Endodermal cell (in vitro differentiated cells): Measurements from ENCODE around the gene JPT2. TPM values are rescaled to one million over a fixed set of nuclear protein-coding genes. Genes with fewer than 3 reads are reported as not detected.

Experiments used
- DNase-seq: peaks from one replicate; pipeline ENCODE4 v3.0.0-alpha.2; 2017
- H3K27ac ChIP-seq: 2 replicates; pipeline ENCODE4 v1.5.1; 2013; ENCODE audit warnings: mild to moderate bottlenecking, low read depth, low read length, moderate library complexity
- H3K27me3 ChIP-seq: 2 replicates; pipeline ENCODE4 v1.6.1; 2013; ENCODE audit warnings: mild to moderate bottlenecking, low read length, moderate library complexity; ENCODE audit not compliant: insufficient read depth, control insufficient read depth, poor library complexity, severe bottlenecking
- H3K36me3 ChIP-seq: 2 replicates; pipeline ENCODE4 v1.7.0; 2013; ENCODE audit warnings: mild to moderate bottlenecking, low read length, moderate library complexity; ENCODE audit not compliant: control insufficient read depth, insufficient read depth
- H3K4me1 ChIP-seq: one replicate; pipeline ENCODE4 v1.7.0; 2013; ENCODE audit warnings: low read length; ENCODE audit not compliant: control insufficient read depth, insufficient read depth
- H3K4me3 ChIP-seq: 2 replicates; pipeline ENCODE4 v1.5.1; 2013; ENCODE audit warnings: mild to moderate bottlenecking, low read length, moderate library complexity
- H3K9ac ChIP-seq: 2 replicates; pipeline ENCODE4 v1.6.1; 2013; ENCODE audit warnings: mild to moderate bottlenecking, low read length, moderate library complexity; ENCODE audit not compliant: poor library complexity, severe bottlenecking; ENCODE audit errors: extremely low read depth
- H3K9me3 ChIP-seq: 2 replicates; pipeline ENCODE4 v1.6.1; 2013; ENCODE audit warnings: mild to moderate bottlenecking, low read length, moderate library complexity; ENCODE audit not compliant: control insufficient read depth
- H3K27ac Mint-ChIP-seq: 2 replicates; pipeline ENCODE4 v1.8.0; 2020; ENCODE audit warnings: mixed read lengths
- H3K27me3 Mint-ChIP-seq: 2 replicates; pipeline ENCODE4 v1.8.0; 2021; ENCODE audit warnings: mild to moderate bottlenecking, mixed read lengths; ENCODE audit not compliant: insufficient read depth
- H3K36me3 Mint-ChIP-seq: 2 replicates; pipeline ENCODE4 v1.8.0; 2020; ENCODE audit warnings: low read depth, mixed read lengths
- H3K4me1 Mint-ChIP-seq: 2 replicates; pipeline ENCODE4 v1.8.0; 2020; ENCODE audit warnings: mixed read lengths
- H3K4me3 Mint-ChIP-seq: 2 replicates; pipeline ENCODE4 v1.8.0; 2020; ENCODE audit warnings: mild to moderate bottlenecking, moderate library complexity, mixed read lengths
- H3K9me3 Mint-ChIP-seq: 2 replicates; pipeline ENCODE4 v1.8.0; 2020; ENCODE audit warnings: mild to moderate bottlenecking, mixed read lengths
- WGBS, 2 experiments: methylation state at CpG; one replicate each; pipeline versions ENCODE4 v1.1.5 to v1.1.7; 2013; ENCODE audit warnings: missing lambda C conversion rate in 2 of 2, mixed read lengths in 1 of 2; ENCODE audit not compliant: insufficient coverage in 1 of 2, insufficient read length in 1 of 2; 5-methylcytosine and 5-hydroxymethylcytosine counted together
- total RNA-seq, 2 donors: library from RNA; stranded (reverse); fragmentation: NEBNext Ultra II Directional in 1 of 2; extraction: Animal tissue kit (Norgen Biotek cat#: 25700) in 1 of 2; gene quantifications; 2 replicates in 1 of 2; 3 replicates in 1 of 2; pipeline ENCODE4 v1.2.1, GENCODE V29; 2021
- TF ChIP-seq, protein P1 (sequence below): fragments of 200-600 bp; sonication (generic); conservative IDR thresholded peaks from 2 replicates; pipeline ENCODE4 v1.5.0; 2021; ENCODE audit warnings: antibody characterized with exemption, mild to moderate bottlenecking

Gene JPT2
- total RNA-seq, 2 donors from 2014 or later, result 161 to 168 TPM

GRCh38 chr16:1631230-1631629 lies 46.8 kb upstream of the JPT2 start:
- 92 to 94% methylated on average over 8 to 9 of the region's 9 CpGs for WGBS, 2 experiments

DNA sequence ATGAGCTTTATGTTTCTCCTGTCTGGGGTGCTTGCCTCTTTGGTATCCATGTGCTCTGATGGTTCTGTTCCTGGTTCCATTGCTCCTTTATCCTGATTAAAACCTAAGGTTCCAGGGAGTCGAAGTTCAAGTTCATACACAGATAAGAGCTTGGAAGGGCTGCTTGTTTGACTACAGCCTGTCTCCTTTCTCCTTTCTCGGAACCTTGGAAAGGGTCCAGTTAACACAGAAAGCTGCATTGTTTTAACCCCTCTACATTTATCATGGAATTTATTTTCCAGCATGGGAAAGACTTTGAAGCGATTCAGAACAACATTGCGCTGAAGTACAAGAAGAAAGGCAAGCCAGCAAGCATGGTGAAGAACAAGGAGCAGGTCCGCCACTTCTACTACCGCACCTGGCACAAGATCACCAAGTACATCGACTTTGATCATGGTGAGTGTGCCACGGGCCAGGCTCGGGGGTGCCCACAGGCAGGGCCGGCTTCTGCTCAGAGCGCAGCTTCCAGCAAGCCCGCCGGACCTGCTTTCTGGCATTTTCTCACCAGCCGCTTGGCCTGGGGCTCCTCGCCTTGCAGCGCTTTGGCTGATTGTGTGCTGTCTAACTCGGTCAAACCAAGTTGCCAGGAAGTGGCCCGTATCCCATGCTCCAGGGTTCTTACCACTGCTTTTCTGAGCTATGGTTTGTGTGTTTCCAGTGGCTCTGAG lies 46.0 kb upstream of the JPT2 start:
- H3K27me3 ChIP-seq, result no peaks in the 10 kb centered on the region

More at GRCh38 chr16:1631230-1631629, 46.8 kb upstream of the JPT2 start:
- no peak for DNase-seq
- Mint-ChIP-seq H3K36me3 (peaks cover 71% of the 10 kb centered on the region), H3K27ac (peak overlapping the region; percentile 32), H3K27me3 (no peaks in the 10 kb centered on the region), H3K4me1 (no peaks in the 10 kb centered on the region), H3K9me3 (no peaks in the 10 kb centered on the region), H3K4me3 (no peak overlapping the region)
- Histone ChIP-seq H3K4me3 (no peak overlapping the region), H3K4me1 (no peaks in the 10 kb centered on the region), H3K36me3 (peaks cover 74% of the 10 kb centered on the region), H3K9me3 (no peaks in the 10 kb centered on the region), H3K27me3 (no peaks in the 10 kb centered on the region), H3K27ac (no peak overlapping the region), H3K9ac (no peak overlapping the region)
- TF ChIP-seq, protein P1, sequence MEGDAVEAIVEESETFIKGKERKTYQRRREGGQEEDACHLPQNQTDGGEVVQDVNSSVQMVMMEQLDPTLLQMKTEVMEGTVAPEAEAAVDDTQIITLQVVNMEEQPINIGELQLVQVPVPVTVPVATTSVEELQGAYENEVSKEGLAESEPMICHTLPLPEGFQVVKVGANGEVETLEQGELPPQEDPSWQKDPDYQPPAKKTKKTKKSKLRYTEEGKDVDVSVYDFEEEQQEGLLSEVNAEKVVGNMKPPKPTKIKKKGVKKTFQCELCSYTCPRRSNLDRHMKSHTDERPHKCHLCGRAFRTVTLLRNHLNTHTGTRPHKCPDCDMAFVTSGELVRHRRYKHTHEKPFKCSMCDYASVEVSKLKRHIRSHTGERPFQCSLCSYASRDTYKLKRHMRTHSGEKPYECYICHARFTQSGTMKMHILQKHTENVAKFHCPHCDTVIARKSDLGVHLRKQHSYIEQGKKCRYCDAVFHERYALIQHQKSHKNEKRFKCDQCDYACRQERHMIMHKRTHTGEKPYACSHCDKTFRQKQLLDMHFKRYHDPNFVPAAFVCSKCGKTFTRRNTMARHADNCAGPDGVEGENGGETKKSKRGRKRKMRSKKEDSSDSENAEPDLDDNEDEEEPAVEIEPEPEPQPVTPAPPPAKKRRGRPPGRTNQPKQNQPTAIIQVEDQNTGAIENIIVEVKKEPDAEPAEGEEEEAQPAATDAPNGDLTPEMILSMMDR, result peak; percentile 29

GRCh38 chr16:1632638-1632970 lies 45.5 kb upstream of the JPT2 start:
- Histone ChIP-seq H3K36me3 (peaks cover 67% of the 10 kb centered on the region), H3K27me3 (no peaks in the 10 kb centered on the region), H3K4me3 (no peak overlapping the region), H3K9ac (no peak overlapping the region), H3K9me3 (no peaks in the 10 kb centered on the region), H3K4me1 (no peaks in the 10 kb centered on the region), H3K27ac (no peak overlapping the region)
- Mint-ChIP-seq H3K4me3 (no peak overlapping the region), H3K36me3 (peaks cover 58% of the 10 kb centered on the region), H3K9me3 (no peaks in the 10 kb centered on the region), H3K4me1 (no peaks in the 10 kb centered on the region), H3K27me3 (no peaks in the 10 kb centered on the region), H3K27ac (no peak overlapping the region)
- DNase-seq, result no peak
- TF ChIP-seq, protein P1, result no peak
- 96 to 99% methylated on average over 11 to 13 of the region's 13 CpGs for whole genome bisulfite sequencing, 2 experiments

More for the DNA sequence above, 46.0 kb upstream of the JPT2 start:
- Histone ChIP-seq H3K4me3 (no peak overlapping the region), H3K9ac (no peak overlapping the region), H3K9me3 (no peaks in the 10 kb centered on the region), H3K4me1 (no peaks in the 10 kb centered on the region), H3K27ac (no peak overlapping the region), H3K36me3 (peaks cover 66% of the 10 kb centered on the region)
- H3K27me3 Mint-ChIP-seq, result no peaks in the 10 kb centered on the region
- TF ChIP-seq, protein P1, result no peak
- WGBS, 2 experiments, result 96 to 99% methylated on average over 14 to 18 of the region's 18 CpGs
- no peak for DNase-seq
- no peaks in the 10 kb centered on the region for H3K4me1 Mint-ChIP-seq
- no peaks in the 10 kb centered on the region for H3K9me3 Mint-ChIP-seq
- H3K36me3 Mint-ChIP-seq, result peaks cover 63% of the 10 kb centered on the region
- no peak overlapping the region for H3K27ac Mint-ChIP-seq
- H3K4me3 Mint-ChIP-seq, result no peak overlapping the region
